Measurements from ENCODE around the gene OR51B5.
A peak's percentile ranks its signal among the peaks of the same experiment; 100 is the strongest.
"Not testable (repeated sequence)": the region's sequence is repeated elsewhere in the genome, so short reads cannot be mapped to it uniquely, and the experiment has no call there.

The OR51B5 gene

DNA sequence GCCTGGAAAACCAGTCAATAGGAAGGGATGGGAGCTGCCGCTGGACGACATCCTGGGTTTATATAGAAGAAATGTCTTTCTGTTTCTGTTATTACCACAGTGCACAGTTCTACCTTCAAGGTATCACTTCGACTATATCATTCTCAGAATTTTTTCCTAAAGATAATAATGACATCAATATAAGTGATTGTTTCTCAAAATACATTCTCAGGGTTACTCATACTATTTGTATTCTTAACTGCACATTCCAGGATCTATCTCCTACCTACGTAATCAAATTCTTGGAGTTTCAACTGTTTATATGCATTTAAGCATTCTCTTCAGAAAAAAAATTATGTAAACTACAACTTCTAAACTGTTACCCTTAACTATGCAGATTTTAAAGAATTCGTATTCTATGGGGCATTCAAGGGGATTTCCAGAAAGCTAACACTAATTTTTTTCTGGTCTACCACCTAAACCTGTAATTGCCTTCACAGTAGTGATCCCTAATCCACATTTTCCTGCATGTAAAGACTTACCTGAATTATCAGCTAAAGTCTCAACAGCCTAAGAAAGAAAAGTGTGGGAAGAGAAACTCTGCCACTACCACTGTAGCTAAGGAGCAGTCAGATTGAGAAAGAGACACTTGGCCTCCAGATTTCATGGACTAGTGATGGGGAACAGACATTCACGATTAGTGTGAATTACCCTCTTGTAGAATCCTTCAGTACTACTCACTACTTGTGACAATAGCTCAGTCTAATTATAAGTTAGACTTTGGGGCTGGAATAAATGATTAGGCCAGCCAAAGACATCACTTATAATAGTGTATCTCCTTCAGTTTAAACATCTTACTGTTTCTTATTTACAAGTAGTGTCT is at the start of gene OR51B5:
Gene OR51B5, minus strand, starts transcription at position 51 of the 862 bp plus-strand sequence. Its CDS starts 0 bp downstream, at position 51.
- no peak for DNase-seq (ENCODE audit: low read depth in 2 of 2)

DNA sequence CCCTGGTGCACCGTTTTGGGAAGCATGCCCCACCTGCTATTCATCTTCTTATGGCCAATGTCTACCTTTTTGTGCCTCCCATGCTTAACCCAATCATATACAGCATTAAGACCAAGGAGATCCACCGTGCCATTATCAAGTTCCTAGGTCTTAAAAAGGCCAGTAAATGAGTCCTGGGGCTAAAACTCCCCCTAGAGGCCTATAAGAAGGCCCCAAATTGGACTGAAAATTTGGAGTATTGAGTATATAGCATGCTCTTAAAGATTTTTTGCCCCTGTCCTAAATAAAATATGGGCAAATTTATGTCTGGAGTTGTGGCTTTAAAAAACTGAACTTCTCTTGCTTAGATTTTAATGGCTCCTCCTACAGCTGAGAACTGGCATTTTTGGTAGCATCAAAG is 46.9 kb upstream of the OR51B5 start:
- no peak for DNase-seq (ENCODE audit: low read depth in 2 of 2)

- DNase-seq (ENCODE audit: low read depth in 2 of 2): no peak
Observed at GRCh38 chr11:5384335-5384734, 41.0 kb upstream of the OR51B5 start.

GRCh38 chr11:5383576-5383975 is 40.3 kb upstream of the OR51B5 start, which contains the start of gene OR51M1:
Gene OR51M1 (plus strand): TSS chr11:5383812. CDS start chr11:5389399, 5,587 bp downstream.
- DNase-seq (ENCODE audit: low read depth in 2 of 2): no peak

- DNase-seq (ENCODE audit: low read depth in 2 of 2): peak; percentile 4 to 9
Observed at GRCh38 chr11:5380740-5381342, 37.5 kb upstream of the OR51B5 start.

GRCh38 chr11:5369789-5370188 is 26.5 kb upstream of the OR51B5 start:
- DNase-seq (ENCODE audit: low read depth in 2 of 2): no peak

DNA sequence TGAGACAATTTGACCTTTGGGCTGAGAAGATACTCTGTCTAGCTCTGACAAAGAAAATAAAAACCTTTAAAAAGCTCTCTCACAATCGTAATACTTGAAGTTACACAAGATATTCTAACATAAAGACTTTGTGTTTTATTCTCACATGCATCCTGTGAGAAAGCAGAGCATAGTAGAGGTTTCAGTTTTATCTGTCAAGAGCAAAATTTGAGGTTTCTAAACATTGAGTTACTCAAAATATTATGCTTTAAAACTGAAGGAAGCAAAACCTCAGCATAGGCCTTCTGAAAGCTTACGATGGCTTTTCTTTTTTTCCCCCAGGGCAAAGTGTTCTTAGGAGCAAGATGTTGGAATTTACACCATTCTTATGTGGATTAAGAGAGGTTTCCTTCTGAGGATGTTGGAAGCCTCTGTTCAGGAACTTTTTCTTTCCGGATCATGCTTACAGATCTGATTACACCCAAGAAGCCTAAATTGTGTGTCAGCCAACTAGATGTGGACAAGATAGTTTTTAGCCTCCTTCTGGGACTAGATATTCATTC is 25.2 kb upstream of the OR51B5 start:
- no peak for DNase-seq (ENCODE audit: low read depth in 2 of 2)

- DNase-seq (ENCODE audit: low read depth in 2 of 2): no peak
Observed at GRCh38 chr11:5367448-5368074, 24.2 kb upstream of the OR51B5 start.

DNA sequence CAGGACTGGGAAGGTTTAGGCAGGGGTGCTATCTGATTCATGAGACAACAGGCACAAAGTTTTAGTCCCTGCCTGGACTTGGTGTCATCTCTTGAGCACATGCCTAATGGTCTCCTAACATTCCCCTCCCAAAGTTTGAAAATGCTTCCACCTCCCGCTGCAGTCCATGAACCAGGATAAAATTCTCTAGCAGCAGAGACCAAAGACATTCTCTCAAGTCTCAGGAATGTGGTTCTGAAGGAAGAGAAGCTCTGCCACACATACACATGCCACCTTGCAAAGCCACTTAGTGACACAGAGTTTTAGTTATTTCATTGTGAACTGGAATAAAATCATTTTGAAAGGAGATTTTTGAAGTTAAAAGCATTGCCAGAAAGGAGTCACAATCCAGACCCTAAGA is 23.5 kb upstream of the OR51B5 start:
- DNase-seq (ENCODE audit: low read depth in 2 of 2): no peak

DNA sequence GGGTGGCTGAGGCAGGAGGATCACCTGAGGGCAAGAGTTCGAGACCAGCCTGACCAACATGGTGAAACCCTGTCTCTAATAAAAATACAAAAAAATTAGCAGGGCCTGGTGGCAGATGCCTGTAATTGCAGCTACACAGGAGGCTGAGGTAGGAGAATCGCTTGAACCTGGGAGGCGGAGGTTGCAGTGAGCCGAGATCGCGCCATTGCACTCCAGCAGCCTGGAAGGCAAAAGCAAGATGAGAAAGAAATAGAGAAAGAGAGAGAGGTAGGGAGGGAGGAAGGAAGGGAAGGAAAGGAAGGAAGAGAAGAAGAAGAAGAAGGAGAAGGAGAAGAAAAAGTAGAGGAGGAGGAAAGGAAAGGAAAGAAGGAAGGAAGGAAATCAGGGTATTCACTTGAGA is 23.0 kb upstream of the OR51B5 start:
- DNase-seq (ENCODE audit: low read depth in 2 of 2): not testable (repeated sequence)

- DNase-seq (ENCODE audit: low read depth in 2 of 2): no peak
Observed at GRCh38 chr11:5364214-5364613, 20.9 kb upstream of the OR51B5 start.

DNA sequence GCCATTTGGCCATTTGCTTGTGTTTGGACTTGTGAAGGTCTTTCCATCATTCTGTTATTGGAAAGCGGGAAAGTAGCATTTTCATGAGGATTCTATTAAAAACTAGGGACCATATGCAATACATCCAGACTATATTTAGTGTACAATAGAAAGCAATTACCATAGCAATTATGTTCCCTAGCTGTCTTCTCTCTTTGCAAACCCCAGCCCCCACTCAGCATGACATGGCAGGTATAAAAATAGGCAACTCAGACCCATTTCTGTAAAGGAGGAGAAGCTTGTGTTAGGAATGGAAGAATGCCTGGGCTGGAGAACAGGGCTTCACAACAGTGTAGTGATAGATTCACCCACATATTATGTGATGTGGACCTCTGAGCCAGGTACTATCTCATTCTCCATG is 20.4 kb upstream of the OR51B5 start:
- DNase-seq (ENCODE audit: low read depth in 2 of 2): no peak

DNA sequence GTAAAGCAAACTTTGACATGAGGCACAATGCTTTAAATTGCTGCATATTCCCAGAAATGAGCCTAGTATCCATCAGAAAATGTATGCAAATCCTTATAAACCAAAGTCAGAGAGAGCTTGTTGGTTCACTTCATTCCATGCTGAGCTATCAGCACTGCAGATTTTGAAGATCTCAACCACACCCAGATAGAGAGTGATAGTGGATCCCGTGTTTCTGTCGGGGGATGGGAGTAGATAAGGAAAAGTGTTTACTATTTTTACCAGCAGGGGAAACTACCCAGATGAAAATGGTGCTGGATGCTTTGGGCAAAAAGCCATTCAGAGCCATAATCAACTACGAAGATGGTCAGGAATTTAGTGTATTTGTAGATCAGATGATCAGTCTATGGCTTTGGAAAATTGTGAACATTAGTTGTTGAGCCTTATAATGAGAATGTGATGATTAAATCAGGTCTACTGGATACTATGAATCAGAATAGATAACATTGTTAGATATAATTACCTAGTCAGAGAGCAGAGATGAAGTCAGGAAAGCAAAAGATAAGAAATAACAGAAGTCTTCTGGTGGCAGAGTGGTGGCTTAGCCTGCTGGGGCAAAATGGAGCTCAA is 18.8 kb upstream of the OR51B5 start:
- DNase-seq (ENCODE audit: low read depth in 2 of 2): no peak

GRCh38 chr11:5356031-5356430 is 12.7 kb upstream of the OR51B5 start:
- DNase-seq (ENCODE audit: low read depth in 2 of 2): not testable (repeated sequence)

- no peak for DNase-seq (ENCODE audit: low read depth in 2 of 2)
Observed at GRCh38 chr11:5351208-5351607, 7.9 kb upstream of the OR51B5 start, which contains the start of gene OR51B6. Gene OR51B6 (plus strand): TSS chr11:5351508. CDS start chr11:5351508, 0 bp downstream.

GRCh38 chr11:5349550-5349949 is 6.2 kb upstream of the OR51B5 start:
- no peak for DNase-seq (ENCODE audit: low read depth in 2 of 2)

- no peak for DNase-seq (ENCODE audit: low read depth in 2 of 2)
Observed at GRCh38 chr11:5348551-5349194, 5.3 kb upstream of the OR51B5 start.

DNA sequence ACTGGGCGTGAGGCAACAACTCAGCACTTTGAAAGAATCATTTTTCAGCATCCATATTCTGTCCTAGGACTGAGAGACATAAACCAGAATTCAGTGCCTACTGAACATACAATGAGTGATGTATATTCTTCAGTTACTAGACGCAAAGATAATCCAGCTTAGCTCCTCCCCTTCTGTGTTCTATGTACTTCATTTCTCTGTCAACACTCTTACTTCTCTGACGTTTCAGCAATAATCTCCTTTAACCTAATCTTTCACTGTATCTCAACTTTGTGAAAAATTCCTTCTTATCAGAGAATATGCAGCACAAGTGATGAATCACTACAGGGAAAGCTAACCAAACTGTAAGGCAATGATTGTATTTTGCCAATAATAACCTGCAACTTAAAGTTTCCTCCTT is 2.5 kb upstream of the OR51B5 start:
- DNase-seq (ENCODE audit: low read depth in 2 of 2): no peak

- no peak for DNase-seq (ENCODE audit: low read depth in 2 of 2)
Observed at GRCh38 chr11:5339771-5340322, 3.5 kb downstream of the OR51B5 start.

- DNase-seq (ENCODE audit: low read depth in 2 of 2): not testable (repeated sequence)
Observed at GRCh38 chr11:5337253-5337652, 6.1 kb downstream of the OR51B5 start.

DNA sequence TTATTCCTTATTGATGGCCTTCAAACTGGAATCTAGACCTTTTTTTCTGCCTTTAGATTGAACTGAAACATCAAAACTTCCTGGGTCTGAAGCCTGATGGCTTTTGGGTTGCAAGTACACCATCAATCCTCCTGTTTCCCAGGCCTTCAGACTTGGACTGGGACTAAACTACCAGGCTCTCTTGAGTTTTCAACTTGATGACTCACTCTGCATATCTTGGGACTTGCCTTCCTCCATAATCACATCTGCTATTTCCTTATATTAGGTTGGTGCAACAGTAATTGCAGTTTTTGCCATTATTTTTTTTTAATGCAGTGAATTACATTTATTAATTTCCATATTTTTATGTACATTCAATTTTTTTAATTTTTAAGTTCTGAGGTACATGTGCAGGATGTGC is 7.0 kb downstream of the OR51B5 start:
- no peak for DNase-seq (ENCODE audit: low read depth in 2 of 2)
